HG02973 (cell line): ENCODE data around the gene OSBP2.

ENCODE experiments used
- ATAC-seq: cut with Tn5 transposase; IDR thresholded peaks from one replicate; pipeline ENCODE4 v1.9.1; 2021; ENCODE audit warnings: moderate library complexity; ENCODE audit not compliant: unreplicated experiment

Gene OSBP2

DNA sequence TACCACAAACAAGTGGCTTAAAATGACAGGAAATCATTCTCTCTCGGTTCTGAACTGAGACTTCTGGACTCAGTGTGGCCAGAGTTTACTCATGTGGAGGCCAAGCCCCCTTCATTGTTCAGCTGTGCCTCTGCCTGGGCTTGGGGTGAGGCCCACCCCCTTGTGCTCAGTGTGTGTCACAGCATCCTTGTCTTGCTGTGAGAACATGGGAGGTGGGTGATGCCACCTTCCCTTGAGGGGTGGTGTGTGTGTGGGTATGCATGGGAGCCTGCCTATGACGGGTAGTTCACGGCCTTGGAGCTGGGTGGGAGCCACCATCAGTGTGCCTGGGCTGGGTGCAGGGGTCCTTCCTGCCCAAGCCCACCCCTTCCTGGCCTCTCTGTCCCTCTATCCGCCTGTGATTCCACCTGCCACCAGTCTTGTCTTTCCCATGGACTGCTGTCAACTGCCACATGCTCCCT, 172.2 kb downstream of the OSBP2 start:
- ATAC-seq: no peak

- no peak for ATAC-seq
These were observed 173.3 kb downstream of the OSBP2 start for GRCh38 chr22:30867746-30868662.

DNA sequence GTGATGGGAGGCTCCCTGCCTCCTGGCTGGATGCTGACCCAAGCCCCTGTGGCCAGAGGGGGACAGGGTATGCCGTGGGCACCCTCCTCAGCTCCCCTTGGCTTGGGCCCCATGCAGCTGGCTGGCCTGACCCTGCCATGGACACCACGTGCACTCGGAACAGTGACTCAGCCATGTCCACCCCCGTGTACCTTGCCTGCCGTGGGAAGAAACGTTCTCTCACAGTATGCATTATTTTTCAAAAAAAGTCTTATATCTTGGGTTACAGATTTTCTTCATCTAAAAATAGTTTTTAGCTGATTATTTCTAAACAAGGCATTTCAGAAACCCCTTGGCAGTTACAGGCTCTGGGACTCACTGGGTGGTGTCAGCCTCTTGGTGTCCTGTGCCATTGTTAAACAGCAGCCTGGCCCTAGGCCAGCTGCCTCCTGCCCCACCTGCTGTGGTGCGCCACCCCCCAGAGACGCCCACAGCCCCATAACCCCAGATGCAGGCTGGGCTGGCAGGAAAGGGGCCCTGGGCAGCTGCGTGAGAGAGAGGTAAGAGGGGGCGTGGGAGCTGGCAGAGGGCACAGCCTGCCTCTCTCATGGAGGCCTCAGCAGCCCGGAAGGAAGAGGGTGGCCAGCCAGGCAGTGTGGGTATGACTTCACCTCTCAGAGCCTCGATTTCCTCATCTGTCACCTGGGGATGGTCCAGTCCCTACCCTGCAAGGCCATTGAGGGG, 174.2 kb downstream of the OSBP2 start:
- ATAC-seq: no peak

DNA sequence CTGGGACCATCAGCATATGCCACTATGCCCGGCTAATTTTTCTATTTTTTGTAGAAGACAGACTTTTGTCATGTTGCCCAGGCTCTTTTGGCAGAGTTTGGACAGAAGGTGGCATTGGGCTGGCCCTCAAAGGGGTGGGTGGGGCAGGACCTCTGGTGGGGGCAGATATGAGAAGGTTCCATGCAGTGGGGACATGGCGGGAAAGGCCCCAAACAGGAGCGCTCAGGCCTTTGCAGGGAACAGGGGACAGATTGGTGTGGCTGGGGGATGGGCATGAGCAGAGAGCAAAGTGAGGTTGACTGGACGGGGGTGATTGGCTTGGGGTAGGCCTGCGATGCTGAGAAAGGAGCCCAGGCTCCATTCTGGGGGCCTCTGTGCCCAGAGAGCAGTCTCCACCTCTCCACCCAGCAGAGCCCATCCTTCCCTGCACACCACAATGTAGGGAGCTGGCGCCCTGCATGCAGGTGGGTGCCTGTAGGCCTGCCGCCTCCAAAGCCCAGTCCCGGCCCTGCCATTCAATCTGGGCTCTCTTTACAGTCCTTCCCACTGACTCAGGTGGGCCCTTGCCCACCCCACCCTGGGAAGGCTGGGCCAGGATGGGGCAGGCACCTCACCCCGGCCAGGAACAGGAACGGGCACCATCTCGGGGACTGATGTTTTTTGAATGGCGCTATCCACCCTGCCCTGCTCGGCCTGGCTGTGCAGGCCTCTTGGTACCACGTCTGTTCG, 175.2 kb downstream of the OSBP2 start:
- no peak for ATAC-seq

DNA sequence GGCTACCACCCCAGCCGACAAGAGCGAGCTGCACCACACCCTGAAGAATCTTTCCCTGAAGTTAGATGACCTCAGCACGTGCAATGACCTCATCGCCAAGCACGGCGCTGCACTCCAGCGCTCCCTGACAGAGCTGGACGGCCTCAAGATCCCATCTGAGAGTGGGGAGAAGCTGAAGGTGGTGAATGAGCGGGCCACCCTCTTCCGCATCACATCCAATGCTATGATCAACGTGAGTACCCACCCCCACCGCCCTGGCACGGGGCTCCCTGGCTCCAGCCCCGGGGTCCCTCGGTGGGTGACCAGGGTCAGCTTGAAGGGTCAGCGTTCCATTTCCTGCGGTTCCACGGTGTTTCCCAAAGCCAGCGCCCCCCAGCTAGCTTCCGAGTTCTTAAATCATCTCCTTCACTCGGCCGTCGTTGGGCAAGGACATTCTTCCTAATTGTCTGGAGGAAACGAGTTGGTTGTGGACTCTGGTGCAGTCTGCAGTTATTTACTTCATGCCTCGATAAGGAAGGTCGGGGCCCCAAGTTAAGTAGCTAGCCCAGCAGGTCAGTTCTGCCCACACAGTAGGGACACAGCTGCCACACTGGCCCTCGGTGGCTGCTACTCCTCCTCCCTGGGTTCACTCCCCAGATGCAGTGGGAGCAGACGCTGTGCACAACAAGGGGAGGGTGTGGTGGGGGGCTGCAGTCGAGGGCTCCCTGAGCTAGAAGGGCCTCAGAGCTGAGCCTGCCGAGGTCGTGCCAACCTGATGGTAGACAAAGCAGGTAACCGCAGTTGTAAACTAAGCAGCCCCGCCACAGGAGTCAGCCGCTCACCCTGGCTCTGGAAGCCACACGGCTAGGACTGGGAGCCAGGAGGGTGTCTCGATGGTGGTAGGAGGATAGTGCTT, 176.0 kb downstream of the OSBP2 start:
- ATAC-seq: no peak

GRCh38 chr22:30871391-30872284, 177.0 kb downstream of the OSBP2 start:
- no peak for ATAC-seq

DNA sequence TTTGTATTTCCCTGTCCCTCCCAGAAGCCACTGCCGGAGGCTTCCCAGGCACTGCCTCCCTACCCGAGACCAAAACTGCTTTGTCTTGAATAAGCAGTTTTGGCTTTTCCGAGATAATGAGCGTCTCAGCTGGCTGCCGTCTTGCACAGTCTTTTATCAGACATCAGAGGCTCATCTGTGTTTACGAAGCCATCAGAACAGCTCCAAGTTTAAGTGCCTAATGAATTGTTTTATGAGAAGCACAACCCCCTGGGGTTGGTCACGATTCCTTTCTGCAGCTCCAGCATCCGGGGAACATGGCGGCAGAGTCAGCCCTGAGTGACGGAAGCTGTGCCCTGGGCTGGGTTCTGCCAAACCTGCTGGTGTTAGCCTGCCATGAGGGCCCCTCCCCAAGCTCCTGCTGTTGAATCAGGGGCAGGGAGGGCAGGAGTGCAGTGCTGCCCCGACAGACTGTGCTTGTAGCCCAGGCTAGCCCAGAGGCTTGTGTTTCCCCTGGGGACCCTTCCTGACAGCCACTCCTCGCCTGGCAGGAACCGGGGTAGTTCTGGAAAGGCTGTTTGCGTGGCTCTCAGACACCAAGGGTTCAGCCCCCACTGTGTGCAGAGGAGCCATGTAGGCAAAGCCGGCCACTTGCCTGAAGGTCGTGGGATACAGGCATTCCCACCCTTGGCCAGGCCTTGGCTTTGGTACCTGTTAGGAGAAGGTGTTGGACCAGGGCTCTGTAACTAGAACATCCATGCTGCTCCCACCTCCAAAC, 177.8 kb downstream of the OSBP2 start:
- ATAC-seq: no peak

- no peak for ATAC-seq
These were observed 178.5 kb downstream of the OSBP2 start for GRCh38 chr22:30873086-30873650.

DNA sequence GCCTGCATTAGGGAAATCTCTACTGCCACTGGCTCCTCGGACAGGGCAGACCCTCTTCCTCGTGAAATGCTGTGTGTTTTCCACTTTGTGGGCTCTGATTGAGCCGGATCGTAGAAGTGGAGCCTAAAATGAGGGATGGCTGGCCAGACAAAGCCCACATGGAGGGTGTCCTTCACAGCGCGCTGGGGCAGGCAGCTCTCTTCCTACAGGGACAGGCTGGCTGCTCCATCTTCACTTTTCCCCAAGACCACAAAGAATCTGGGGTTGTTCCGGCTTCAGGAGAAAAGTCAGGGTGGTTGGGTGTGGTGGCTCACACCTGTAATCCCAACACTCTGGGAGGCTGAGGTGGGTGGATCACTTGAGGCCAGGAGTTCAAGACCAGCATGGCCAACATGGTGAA, 179.0 kb downstream of the OSBP2 start:
- ATAC-seq: no peak

- no peak for ATAC-seq
These were observed 180.0 kb downstream of the OSBP2 start for GRCh38 chr22:30874431-30875370.

DNA sequence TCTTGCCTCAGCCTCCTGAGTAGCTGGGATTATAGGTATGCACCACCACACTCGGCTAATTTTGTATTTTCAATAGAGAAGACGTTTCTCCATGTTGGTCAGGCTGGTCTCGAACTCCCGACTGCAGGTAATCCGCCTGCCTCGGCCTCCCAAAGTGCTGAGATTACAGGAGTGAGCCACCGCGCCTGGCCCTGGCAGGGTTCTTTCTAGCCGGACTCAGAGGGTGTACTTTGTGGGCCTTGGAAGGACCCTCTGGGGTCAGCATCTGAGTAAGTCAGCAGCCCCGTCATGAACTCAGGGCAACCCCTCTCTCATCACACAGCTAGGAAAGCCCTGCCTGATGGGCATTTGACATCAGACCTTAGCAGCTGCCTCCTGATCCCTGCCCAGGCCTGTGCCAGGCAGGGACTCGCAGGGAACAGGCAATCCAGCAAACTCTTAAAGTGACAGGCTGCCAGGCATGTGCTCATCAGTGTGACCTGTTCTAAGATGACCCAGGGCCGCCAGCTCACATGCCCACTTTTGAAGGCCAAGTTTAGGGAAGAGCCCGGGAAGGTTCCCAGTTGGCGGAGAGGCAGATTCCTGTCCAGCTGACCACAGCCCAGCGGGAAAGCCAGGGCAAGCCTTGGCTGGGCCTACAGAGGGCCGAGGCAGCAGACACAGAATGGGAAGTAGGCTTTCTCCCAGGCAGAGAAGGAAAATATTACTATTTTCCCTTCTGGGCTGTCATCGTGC, 181.0 kb downstream of the OSBP2 start:
- ATAC-seq: no peak

DNA sequence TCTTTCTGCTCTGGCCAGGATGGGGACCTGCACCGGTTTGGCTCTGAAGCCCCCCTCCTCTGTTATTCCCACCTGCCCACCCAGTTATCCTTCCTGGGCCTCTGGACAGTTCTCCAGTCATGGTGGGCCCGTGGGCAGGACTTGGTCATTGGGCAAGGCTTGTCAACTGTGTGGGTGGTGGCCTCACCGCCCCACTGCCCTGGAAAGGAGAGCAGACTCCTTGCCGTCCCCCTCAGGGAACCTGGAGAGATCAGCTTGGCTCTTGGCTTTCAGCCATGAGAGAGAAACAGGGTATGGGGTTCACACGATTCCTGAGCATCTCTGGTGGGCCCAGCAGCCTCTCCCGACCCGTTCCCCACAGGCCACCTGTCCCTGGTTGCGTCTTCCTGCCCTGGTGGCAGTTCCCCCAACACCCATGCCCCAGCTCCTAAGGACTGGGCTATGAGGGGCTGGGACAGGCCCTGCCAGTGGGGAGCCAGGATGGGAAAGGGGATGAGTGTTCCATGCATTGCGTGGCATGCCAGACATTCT, 181.6 kb downstream of the OSBP2 start:
- ATAC-seq: no peak

GRCh38 chr22:30876915-30877553, 182.4 kb downstream of the OSBP2 start:
- ATAC-seq: no peak

- ATAC-seq: no peak
These were observed 183.2 kb downstream of the OSBP2 start for GRCh38 chr22:30877662-30878515.
